H1 (cell line): ENCODE data around the gene ACOX1. TPM values are rescaled to one million over a fixed set of nuclear protein-coding genes. Genes with fewer than 3 reads are reported as not detected.
A peak's percentile ranks its signal among the peaks of the same experiment; 100 is the strongest.

Experiments used
- CTCF ChIA-PET: fragments of 300-600 bp; sonication (Branson Sonifier 250); formaldehyde crosslinking; loops from one replicate; lab custom pipeline; 2021; ENCODE audit not compliant: partially characterized antibody; lab: Charles Lee
- POLR2A ChIA-PET: fragments of 300-600 bp; sonication (Branson Sonifier 250); formaldehyde crosslinking; loops from one replicate; lab custom pipeline; 2021; ENCODE audit warnings: inconsistent platforms; ENCODE audit not compliant: partially characterized antibody; lab: Charles Lee
- DNase-seq, 2 experiments: peaks; one replicate each; pipeline versions ENCODE4 v3.0.0 to v3.0.0-alpha.2; 2010 to 2022; ENCODE audit warnings: low spot score in 2 of 2, low read depth in 1 of 2, mixed read lengths in 1 of 2
- FAIRE-seq: peaks from 2 replicates; lab custom pipeline; 2011; peaks lifted over from hg19 to GRCh38; lab: Jason Lieb, UNC
- H2AFZ ChIP-seq: 2 replicates; pipeline ENCODE4 v1.8.1; 2012; ENCODE audit warnings: low read length, inconsistent platforms
- H2AK5ac ChIP-seq: 2 replicates; pipeline ENCODE4 v1.6.1; 2013; ENCODE audit warnings: low read depth, low read length
- H2BK120ac ChIP-seq: replicated peaks from 2 replicates; pipeline ENCODE3; 2013; ENCODE audit warnings: low read depth, low read length, inconsistent platforms
- H2BK12ac ChIP-seq: 2 replicates; pipeline ENCODE4 v1.6.1; 2013; ENCODE audit warnings: low read depth, low read length
- H2BK15ac ChIP-seq: 2 replicates; pipeline ENCODE4 v1.6.1; 2013; ENCODE audit warnings: low read length
- H2BK20ac ChIP-seq: 2 replicates; pipeline ENCODE4 v1.6.1; 2013; ENCODE audit warnings: low read length
- H2BK5ac ChIP-seq: 2 replicates; pipeline ENCODE4 v1.6.1; 2013; ENCODE audit warnings: low read depth, low read length
- H3K14ac ChIP-seq: 2 replicates; pipeline ENCODE4 v1.6.1; 2013; ENCODE audit warnings: inconsistent platforms; ENCODE audit not compliant: insufficient read length
- H3K18ac ChIP-seq: 2 replicates; pipeline ENCODE4 v1.6.1; 2013; ENCODE audit warnings: low read length; ENCODE audit errors: extremely low read depth
- H3K23ac ChIP-seq: 2 replicates; pipeline ENCODE4 v1.6.1; 2013; ENCODE audit warnings: inconsistent platforms; ENCODE audit not compliant: insufficient read length
- H3K23me2 ChIP-seq: 2 replicates; pipeline ENCODE4 v1.6.1; 2013; ENCODE audit warnings: low read depth, low read length
- H3K27ac ChIP-seq: 2 replicates; pipeline ENCODE4 v1.6.1; 2011; ENCODE audit warnings: low read depth, low read length, inconsistent platforms
- H3K27me3 ChIP-seq, 4 experiments: replicated peaks in 1 of 4; 1 replicate in 1 of 4; 2 replicates in 3 of 4; pipeline versions ENCODE4 v1.6.1 to v1.8.1; 2011 to 2013; ENCODE audit warnings: low read length in 3 of 4, mild to moderate bottlenecking in 3 of 4, inconsistent platforms in 2 of 4, mixed read lengths in 2 of 4, moderate library complexity in 1 of 4; ENCODE audit not compliant: control insufficient read depth in 3 of 4, insufficient read depth in 3 of 4; ENCODE audit errors: extremely low read depth in 1 of 4
- H3K36me3 ChIP-seq, 4 experiments: 2 replicates each; pipeline versions ENCODE4 v1.6.1 to v1.8.1; 2011 to 2013; ENCODE audit warnings: mild to moderate bottlenecking in 4 of 4, low read length in 3 of 4, moderate library complexity in 2 of 4, control low read depth in 1 of 4, inconsistent platforms in 1 of 4; ENCODE audit not compliant: insufficient read depth in 4 of 4, control insufficient read depth in 2 of 4
- H3K4ac ChIP-seq: replicated peaks from 2 replicates; pipeline ENCODE3; 2013; ENCODE audit warnings: low read length, low read depth, mixed read lengths, inconsistent platforms; ENCODE audit not compliant: insufficient read length
- H3K4me1 ChIP-seq, 4 experiments: replicated peaks in 1 of 4; 1 replicate in 1 of 4; 2 replicates in 3 of 4; pipeline versions ENCODE4 v1.6.1 to v1.8.1; 2011 to 2013; ENCODE audit warnings: low read length in 3 of 4, inconsistent platforms in 2 of 4, mixed read lengths in 1 of 4; ENCODE audit not compliant: insufficient read depth in 4 of 4, control insufficient read depth in 3 of 4
- H3K4me2 ChIP-seq, 2 experiments: 2 replicates each; pipeline versions ENCODE4 v1.6.1 to v1.8.1; 2011 to 2013; ENCODE audit warnings: low read depth in 2 of 2, low read length in 2 of 2, control low read depth in 1 of 2, inconsistent platforms in 1 of 2, mild to moderate bottlenecking in 1 of 2; ENCODE audit not compliant: insufficient read depth in 1 of 2
- H3K4me3 ChIP-seq, 4 experiments: fragments of 200-600, 300-600 bp in 1 of 4; sonication (generic), shearing (Covaris generic), sonication (Bioruptor Twin) in 1 of 4; 2 replicates each; pipeline versions ENCODE4 v1.5.1 to v1.8.1; 2011 to 2016; ENCODE audit warnings: low read length in 4 of 4, low read depth in 3 of 4, control low read depth in 2 of 4, inconsistent platforms in 2 of 4, mild to moderate bottlenecking in 2 of 4, mixed read lengths in 1 of 4, moderate library complexity in 1 of 4; ENCODE audit not compliant: insufficient read depth in 2 of 4; ENCODE audit errors: extremely low read depth in 1 of 4
- H3K56ac ChIP-seq: replicated peaks from 2 replicates; pipeline ENCODE3; 2013; ENCODE audit warnings: low read depth, mild to moderate bottlenecking, mixed read lengths, low read length, inconsistent platforms; ENCODE audit not compliant: insufficient read length
- H3K79me1 ChIP-seq: 2 replicates; pipeline ENCODE4 v1.6.1; 2013; ENCODE audit warnings: low read depth, low read length, control low read depth
- H3K79me2 ChIP-seq, 2 experiments: 2 replicates each; pipeline versions ENCODE4 v1.6.1 to v1.8.1; 2012 to 2013; ENCODE audit warnings: low read length in 2 of 2, mild to moderate bottlenecking in 2 of 2, inconsistent platforms in 1 of 2; ENCODE audit not compliant: insufficient read depth in 2 of 2, control insufficient read depth in 1 of 2
- H3K9ac ChIP-seq, 4 experiments: replicated peaks in 1 of 4; 1 replicate in 1 of 4; 2 replicates in 3 of 4; pipeline versions ENCODE4 v1.6.1 to v1.8.1; 2011 to 2013; ENCODE audit warnings: low read depth in 3 of 4, low read length in 3 of 4, control low read depth in 2 of 4, mild to moderate bottlenecking in 2 of 4, moderate library complexity in 2 of 4, inconsistent platforms in 1 of 4; ENCODE audit errors: extremely low read depth in 1 of 4
- H3K9me3 ChIP-seq, 2 experiments: 2 replicates each; pipeline versions ENCODE4 v1.6.1 to v1.8.1; 2012 to 2013; ENCODE audit warnings: mild to moderate bottlenecking in 2 of 2, moderate library complexity in 2 of 2, control low read depth in 1 of 2, inconsistent platforms in 1 of 2, low read depth in 1 of 2, low read length in 1 of 2, mixed read lengths in 1 of 2; ENCODE audit not compliant: insufficient read depth in 2 of 2
- H4K20me1 ChIP-seq, 2 experiments: replicated peaks in 1 of 2; 2 replicates each; pipeline versions ENCODE3 to v1.8.1; 2011 to 2013; ENCODE audit warnings: inconsistent platforms in 2 of 2, low read length in 2 of 2, mild to moderate bottlenecking in 1 of 2; ENCODE audit not compliant: insufficient read depth in 2 of 2, control insufficient read depth in 1 of 2
- H4K5ac ChIP-seq: 2 replicates; pipeline ENCODE4 v1.6.1; 2013; ENCODE audit warnings: low read length, low read depth, mixed read lengths, inconsistent platforms; ENCODE audit not compliant: insufficient read length
- H4K8ac ChIP-seq: 2 replicates; pipeline ENCODE4 v1.8.0; 2013; ENCODE audit warnings: mild to moderate bottlenecking, moderate library complexity, low read length, inconsistent platforms; ENCODE audit not compliant: insufficient read depth; ENCODE audit errors: extremely low read depth
- H4K91ac ChIP-seq: replicated peaks from 2 replicates; pipeline ENCODE3; 2013; ENCODE audit warnings: low read length, mixed read lengths, inconsistent platforms; ENCODE audit not compliant: insufficient read length
- JUN ChIP-seq: IDR thresholded peaks from 2 replicates; pipeline ENCODE4 v1.6.1; 2011; ENCODE audit warnings: low read depth, mild to moderate bottlenecking, improper control_type of control experiment, low read length
- KDM4A ChIP-seq: IDR thresholded peaks from one replicate; pipeline ENCODE4 v1.7.1; 2012; ENCODE audit warnings: low read depth, mild to moderate bottlenecking, moderate library complexity, low read length, inconsistent platforms; ENCODE audit not compliant: severe bottlenecking
- POU5F1 ChIP-seq: IDR thresholded peaks from 2 replicates; pipeline ENCODE4 v1.6.1; 2011; ENCODE audit warnings: low read depth, mild to moderate bottlenecking, low read length, moderate library complexity
- RNF2 ChIP-seq: fragments of 200-900, 300-1000 bp; sonication (generic); IDR thresholded peaks from 2 replicates; pipeline ENCODE4 v1.7.1; 2016; ENCODE audit warnings: borderline replicate concordance, low read depth, mild to moderate bottlenecking, antibody characterized with exemption, low read length; ENCODE audit not compliant: poor library complexity, severe bottlenecking; ENCODE audit errors: missing control alignments
- WGBS, 2 experiments: shearing (Covaris generic) in 1 of 2; methylation state at CpG; one replicate each; pipeline versions ENCODE4 v1.1.6 to v1.1.7; 2013 to 2015; ENCODE audit warnings: low lambda C conversion rate in 2 of 2, mixed read lengths in 2 of 2, inconsistent platforms in 1 of 2, low coverage in 1 of 2, missing lambda C conversion rate in 1 of 2; ENCODE audit not compliant: insufficient replicate concordance in 2 of 2, insufficient coverage in 1 of 2, insufficient read length in 1 of 2; ENCODE audit errors: extremely low coverage in 1 of 2, missing lambda C conversion rate in 1 of 2; 5-methylcytosine and 5-hydroxymethylcytosine counted together
- polyA plus RNA-seq, 7 experiments: library from polyadenylated mRNA; depleted of rRNA in 3 of 7; stranded (reverse) in 5 of 7; unstranded in 2 of 7; fragments of >200 nt in 5 of 7; fragments of 200-250 nt in 2 of 7; gene quantifications; 1 replicate in 5 of 7; 2 replicates in 1 of 7; 4 replicates in 1 of 7; pipeline versions ENCODE4 v1.2.1 to v1.2.3, GENCODE V29; 2011 to 2013; ENCODE audit warnings: missing spikeins in 2 of 7, mixed read lengths in 2 of 7
- total RNA-seq: library from RNA; stranded (reverse); fragmentation: NEBNext Ultra II Directional; extraction: Animal tissue kit (Norgen Biotek cat#: 25700); gene quantifications from 2 replicates; pipeline ENCODE4 v1.2.1, GENCODE V29; 2021
- TF ChIP-seq, protein P1 (sequence below), 3 experiments: IDR thresholded peaks; 1 replicate in 2 of 3; 2 replicates in 1 of 3; pipeline versions ENCODE4 v1.5.1 to v1.6.1; 2011; ENCODE audit warnings: low read length in 3 of 3, mild to moderate bottlenecking in 3 of 3, inconsistent platforms in 2 of 3, low read depth in 1 of 3, moderate library complexity in 1 of 3; ENCODE audit not compliant: insufficient read depth in 1 of 3; ENCODE audit errors: control extremely low read depth in 1 of 3

The ACOX1 gene
- total and polyA plus RNA-seq, 2 of the 8 experiments (the other 6 are each of a cell fraction or from before 2014, with no cell fraction given), result 10.5 to 30.4 TPM

DNA sequence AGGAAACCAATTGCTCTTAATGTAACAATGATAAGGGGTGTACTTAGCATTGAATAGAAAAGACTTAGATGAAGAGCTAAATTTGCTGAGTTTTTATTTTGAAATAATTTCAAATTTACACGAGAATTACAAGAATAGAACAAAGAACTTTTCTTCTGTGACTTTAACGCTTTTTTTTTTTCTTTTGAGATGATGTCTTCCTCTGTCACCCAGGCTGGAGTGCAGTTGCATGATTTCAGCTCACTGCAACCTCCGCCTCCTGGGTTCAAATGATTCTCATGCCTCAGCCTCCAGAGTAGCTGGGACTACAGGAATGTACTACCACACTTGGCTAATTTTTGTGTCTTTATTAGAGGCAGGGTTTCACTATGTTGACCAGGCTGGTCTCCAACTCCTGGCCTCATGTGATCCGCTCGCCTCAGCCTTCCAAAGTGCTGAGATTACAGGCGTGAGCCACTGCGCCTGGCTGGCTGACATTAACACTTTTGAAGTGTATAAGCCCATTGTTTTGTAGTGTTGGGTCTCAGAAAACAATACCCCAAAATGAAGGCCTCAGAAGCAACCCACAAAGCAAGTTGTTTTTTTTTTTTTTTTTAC is 2.2 kb upstream of the ACOX1 start:
- no peak overlapping the region for H3K14ac ChIP-seq
- H4K8ac ChIP-seq, result no peak overlapping the region
- H3K4ac ChIP-seq, result no peak overlapping the region
- H3K23me2 ChIP-seq, result peaks cover 8% of the 10 kb centered on the region; the same call in 1 of the 2 replicates
- no peak overlapping the region for H3K4me3 ChIP-seq
- no peak overlapping the region for H2AK5ac ChIP-seq
- peaks cover 0 to 35% of the 10 kb centered on the region in 2 experiments; a peak in 3 of 4 replicates for H3K79me2 ChIP-seq
- H3K4me2 ChIP-seq, result no peak overlapping the region
- no peak overlapping the region for H4K5ac ChIP-seq
- WGBS, 2 experiments, result 92% methylated on average over 7 of the region's 7 CpGs; no CpG with 5 or more reads in 1 of the 2 experiments
- H3K27me3 ChIP-seq, result no peaks in the 10 kb centered on the region
- H2BK20ac ChIP-seq, result no peak overlapping the region
- no peak overlapping the region for H3K23ac ChIP-seq
- H3K56ac ChIP-seq, result no peak overlapping the region
- peaks cover 7 to 18% (median 13%) of the 10 kb centered on the region in 4 experiments for H3K4me1 ChIP-seq
- CTCF ChIA-PET, result interaction anchor here (0.6 to 1.8 kb wide), 5 partner anchors 19 to 231 kb away, joined by 3 to 12 read pairs (median 3); partner anchors contain the start of gene CDK3
- no peaks in the 10 kb centered on the region for H3K9me3 ChIP-seq
- H3K79me1 ChIP-seq, result 0 out of 2 replicates have a peak, but pooled peaks cover 6% of the 10 kb centered on the region
- H2BK15ac ChIP-seq, result no peak overlapping the region
- no peak overlapping the region for H2BK12ac ChIP-seq
- H4K91ac ChIP-seq, result no peak overlapping the region
- FAIRE-seq, result no peak
- no peak overlapping the region for H2BK5ac ChIP-seq
- POLR2A ChIA-PET, result interaction anchor here (0.9 to 1.7 kb wide), 4 partner anchors 15 to 122 kb away, joined by 3 to 6 read pairs (median 4); partner anchors contain the start of gene EXOC7
- no peaks in the 10 kb centered on the region for H4K20me1 ChIP-seq
- TF ChIP-seq RNF2 (no peak), KDM4A (no peak), JUN (no peak), POU5F1 (no peak)
- TF ChIP-seq, protein P1, sequence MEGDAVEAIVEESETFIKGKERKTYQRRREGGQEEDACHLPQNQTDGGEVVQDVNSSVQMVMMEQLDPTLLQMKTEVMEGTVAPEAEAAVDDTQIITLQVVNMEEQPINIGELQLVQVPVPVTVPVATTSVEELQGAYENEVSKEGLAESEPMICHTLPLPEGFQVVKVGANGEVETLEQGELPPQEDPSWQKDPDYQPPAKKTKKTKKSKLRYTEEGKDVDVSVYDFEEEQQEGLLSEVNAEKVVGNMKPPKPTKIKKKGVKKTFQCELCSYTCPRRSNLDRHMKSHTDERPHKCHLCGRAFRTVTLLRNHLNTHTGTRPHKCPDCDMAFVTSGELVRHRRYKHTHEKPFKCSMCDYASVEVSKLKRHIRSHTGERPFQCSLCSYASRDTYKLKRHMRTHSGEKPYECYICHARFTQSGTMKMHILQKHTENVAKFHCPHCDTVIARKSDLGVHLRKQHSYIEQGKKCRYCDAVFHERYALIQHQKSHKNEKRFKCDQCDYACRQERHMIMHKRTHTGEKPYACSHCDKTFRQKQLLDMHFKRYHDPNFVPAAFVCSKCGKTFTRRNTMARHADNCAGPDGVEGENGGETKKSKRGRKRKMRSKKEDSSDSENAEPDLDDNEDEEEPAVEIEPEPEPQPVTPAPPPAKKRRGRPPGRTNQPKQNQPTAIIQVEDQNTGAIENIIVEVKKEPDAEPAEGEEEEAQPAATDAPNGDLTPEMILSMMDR (IDR thresholded peaks at IDR 0.05; ENCODE audit: control extremely low read depth in 1 of 3, insufficient read depth in 1 of 3, low read depth in 1 of 3, low read length in 3 of 3), result no peak
- TF ChIP-seq, all 59 proteins: peak for 0
- H3K9ac ChIP-seq, result no peak overlapping the region
- H3K27ac ChIP-seq, result no peak overlapping the region
- H3K36me3 ChIP-seq, result peaks cover 0 to 7% (median 0%) of the 10 kb centered on the region in 4 experiments; a peak in 1 of 8 replicates
- peak overlapping the region; percentile 93 for H2BK120ac ChIP-seq
- no peak for DNase-seq
- H2AFZ ChIP-seq, result no peak overlapping the region
- H3K18ac ChIP-seq, result no peak overlapping the region
